HL-60 (cell line): Measurements from ENCODE around the gene PRPF38B.

Experiments used
- CTCF ChIP-seq: IDR thresholded peaks from one replicate; pipeline ENCODE4 v1.5.1; 2011; ENCODE audit warnings: low read length, control low read depth, inconsistent platforms; ENCODE audit not compliant: insufficient read depth
- SPI1 ChIP-seq: IDR thresholded peaks from 2 replicates; pipeline ENCODE4 v1.6.1; 2012; ENCODE audit warnings: low read depth, mild to moderate bottlenecking, borderline replicate concordance

GRCh38 chr1:108692724-108693655, 880 bp downstream of the PRPF38B start:
- TF ChIP-seq CTCF (no peak), SPI1 (no peak)
